GM23248 (cell line): ENCODE data around the gene NEU2.

ENCODE experiments used
- EZH2 ChIP-seq: fragments of 200-600 bp; sonication (generic); IDR thresholded peaks from 2 replicates; pipeline ENCODE4 v1.6.1; 2018; ENCODE audit warnings: antibody characterized with exemption, mild to moderate bottlenecking; ENCODE audit not compliant: insufficient read depth, poor library complexity, severe bottlenecking
- EZH2phosphoT487 ChIP-seq: fragments of 200-600 bp; sonication (generic); IDR thresholded peaks from 2 replicates; pipeline ENCODE4 v1.6.1; 2018; ENCODE audit warnings: antibody characterized with exemption, moderate library complexity, mild to moderate bottlenecking, low read depth; ENCODE audit not compliant: insufficient read depth

DNA sequence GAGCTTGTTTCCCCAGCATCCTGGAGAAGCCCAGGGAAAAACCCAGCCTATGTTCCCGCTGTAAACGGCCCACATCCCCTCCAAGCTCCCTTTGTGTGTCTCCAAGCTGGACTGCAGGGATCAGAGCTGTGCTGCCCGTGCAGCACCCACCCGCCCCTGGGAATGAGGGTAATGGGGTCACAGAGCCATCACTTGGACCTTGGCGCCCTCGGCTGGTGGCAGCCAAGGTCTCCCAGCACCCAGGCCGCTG, 27.0 kb downstream of the NEU2 start:
- TF ChIP-seq EZH2phosphoT487 (no peak), EZH2 (no peak)
